ENCODE results near the gene PET100.

Gene PET100

GRCh38 chr19:7623725-7624603 is 5.6 kb upstream of the PET100 start:
- Histone ChIP-seq H3K4me2 (ENCODE audit: low read length) (no peak overlapping the region), H3K4me1 (ENCODE audit: control insufficient read depth, low read length) (peaks cover 11% of the 10 kb centered on the region), H3K36me3 (ENCODE audit: control insufficient read depth, low read length) (peaks cover 56% of the 10 kb centered on the region), H3K27ac (ENCODE audit: low read depth, low read length) (no peak overlapping the region), H4K20me1 (ENCODE audit: control insufficient read depth, insufficient read depth, low read depth, low read length) (no peaks in the 10 kb centered on the region), H3F3A (ENCODE audit: control insufficient read depth, insufficient read depth) (no peaks in the 10 kb centered on the region), H3K9me2 (replicated peaks; ENCODE audit: control insufficient read depth, low read length) (no peaks in the 10 kb centered on the region), H3K27me3 (ENCODE audit: control insufficient read depth, low read length) (no peaks in the 10 kb centered on the region), H3K4me3 (ENCODE audit: low read length) (no peak overlapping the region), H3K9me3 (ENCODE audit: control insufficient read depth, insufficient read depth, low read length) (no peaks in the 10 kb centered on the region), H3K79me2 (ENCODE audit: control insufficient read depth, low read length) (peaks cover 30% of the 10 kb centered on the region)
- no peak for TF ChIP-seq EZH2phosphoT487 (IDR thresholded peaks at IDR 0.05; ENCODE audit: borderline replicate concordance, low read length)
- TF ChIP-seq CTCF (IDR thresholded peaks at IDR 0.05; ENCODE audit: low read depth, low read length, poor library complexity, severe bottlenecking): no peak

- no peak for TF ChIP-seq CTCF (IDR thresholded peaks at IDR 0.05; ENCODE audit: low read depth, low read length, poor library complexity, severe bottlenecking)
- TF ChIP-seq EZH2phosphoT487 (IDR thresholded peaks at IDR 0.05; ENCODE audit: borderline replicate concordance, low read length): no peak
- no peaks in the 10 kb centered on the region for H3K9me3 ChIP-seq (ENCODE audit: control insufficient read depth, insufficient read depth, low read length)
- no peak overlapping the region for H3K4me3 ChIP-seq (ENCODE audit: low read length)
- H3K27me3 ChIP-seq (ENCODE audit: control insufficient read depth, low read length): no peaks in the 10 kb centered on the region
- H3K27ac ChIP-seq (ENCODE audit: low read depth, low read length): no peak overlapping the region
- H3K4me2 ChIP-seq (ENCODE audit: low read length): no peak overlapping the region
- peaks cover 37% of the 10 kb centered on the region for H3K79me2 ChIP-seq (ENCODE audit: control insufficient read depth, low read length)
- H3K4me1 ChIP-seq (ENCODE audit: control insufficient read depth, low read length): peaks cover 11% of the 10 kb centered on the region
- H4K20me1 ChIP-seq (ENCODE audit: control insufficient read depth, insufficient read depth, low read depth, low read length): no peaks in the 10 kb centered on the region
- H3K36me3 ChIP-seq (ENCODE audit: control insufficient read depth, low read length): peaks cover 53% of the 10 kb centered on the region
- H3K9me2 ChIP-seq (replicated peaks; ENCODE audit: control insufficient read depth, low read length): no peaks in the 10 kb centered on the region
- H3F3A ChIP-seq (ENCODE audit: control insufficient read depth, insufficient read depth): no peaks in the 10 kb centered on the region
Observed at GRCh38 chr19:7624810-7625209, 4.8 kb upstream of the PET100 start.

DNA sequence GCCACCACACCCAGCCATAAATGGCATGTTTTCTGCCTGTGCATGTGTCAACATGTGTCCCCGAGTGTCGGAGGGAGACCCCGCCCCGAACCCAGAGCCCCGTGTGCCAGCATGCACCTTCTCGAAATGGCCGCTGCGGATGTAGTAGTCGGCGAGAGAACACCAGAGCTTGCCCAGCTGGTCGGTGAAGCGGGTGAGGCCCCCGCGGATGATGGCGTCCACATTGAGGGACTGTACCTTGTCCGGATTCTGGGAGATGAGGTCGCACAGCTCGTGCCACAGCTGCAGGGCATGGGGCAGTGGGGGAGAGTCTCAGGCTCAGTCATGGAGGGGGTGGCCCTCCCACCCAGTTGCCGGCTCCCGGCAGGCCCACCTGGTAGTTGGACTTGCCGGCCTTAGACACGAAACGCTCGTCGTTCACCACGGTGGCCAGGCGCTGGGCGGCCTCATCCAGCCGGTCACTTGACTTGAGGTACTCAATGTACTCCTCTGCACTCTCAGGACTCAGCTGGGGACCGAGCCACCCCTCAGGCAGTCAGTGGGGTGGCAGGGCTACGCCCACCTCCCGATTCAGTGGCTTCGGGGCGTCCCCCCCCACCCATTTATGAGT is 3.7 kb upstream of the PET100 start:
- H3K9me3 ChIP-seq (ENCODE audit: control insufficient read depth, insufficient read depth, low read length): no peaks in the 10 kb centered on the region
- H3K36me3 ChIP-seq (ENCODE audit: control insufficient read depth, low read length): peaks cover 48% of the 10 kb centered on the region
- H3K27ac ChIP-seq (ENCODE audit: low read depth, low read length): no peak overlapping the region
- H3K27me3 ChIP-seq (ENCODE audit: control insufficient read depth, low read length): no peaks in the 10 kb centered on the region
- H3F3A ChIP-seq (ENCODE audit: control insufficient read depth, insufficient read depth): no peaks in the 10 kb centered on the region
- peaks cover 18% of the 10 kb centered on the region for H3K4me1 ChIP-seq (ENCODE audit: control insufficient read depth, low read length)
- no peaks in the 10 kb centered on the region for H4K20me1 ChIP-seq (ENCODE audit: control insufficient read depth, insufficient read depth, low read depth, low read length)
- no peak overlapping the region for H3K4me2 ChIP-seq (ENCODE audit: low read length)
- H3K9me2 ChIP-seq (replicated peaks; ENCODE audit: control insufficient read depth, low read length): no peaks in the 10 kb centered on the region
- no peak overlapping the region for H3K4me3 ChIP-seq (ENCODE audit: low read length)
- peaks cover 48% of the 10 kb centered on the region for H3K79me2 ChIP-seq (ENCODE audit: control insufficient read depth, low read length)
- TF ChIP-seq EZH2phosphoT487 (IDR thresholded peaks at IDR 0.05; ENCODE audit: borderline replicate concordance, low read length) (no peak), CTCF (IDR thresholded peaks at IDR 0.05; ENCODE audit: low read depth, low read length, poor library complexity, severe bottlenecking) (no peak)
